HCT116 (cell line): ENCODE data around the gene TLE6. TPM values are rescaled to one million over a fixed set of nuclear protein-coding genes. Genes with fewer than 3 reads are reported as not detected.

ENCODE experiments used
- ATAC-seq: fragments of 200-7000 bp; cut with Tn5 transposase; 2 replicates; pipeline ENCODE4 v1.9.1; 2020; ENCODE audit warnings: mild to moderate bottlenecking, moderate library complexity
- Bru-seq: library from RNA; stranded (reverse); fragments of 400-500 nt; gene quantifications from one replicate; lab custom pipeline; 2021; lab: Mats Ljungman, UMichigan
- BruChase-seq, 2 experiments: library from RNA; stranded (reverse); fragments of 400-500 nt; gene quantifications; one replicate each; lab custom pipeline; 2021; lab: Mats Ljungman, UMichigan
- BruUV-seq: library from RNA; stranded (reverse); fragments of 400-500 nt; replicated peaks from 2 replicates; lab custom pipeline; 2021; lab: Mats Ljungman, UMichigan
- CTCF ChIA-PET: fragments of 300-600 bp; sonication (Branson Sonifier 250); formaldehyde crosslinking; loops from one replicate; lab custom pipeline; 2021; ENCODE audit warnings: antibody characterized with exemption; lab: Charles Lee
- POLR2A ChIA-PET: fragments of 300-600, 350-600 bp; sonication (Branson Sonifier 250); formaldehyde crosslinking; loops from one replicate; lab custom pipeline; 2021; ENCODE audit warnings: antibody characterized with exemption; lab: Charles Lee
- RAD21 ChIA-PET, 2 experiments: fragments of 300-600 bp; sonication (Branson Sonifier 250); formaldehyde crosslinking; loops; one replicate each; lab custom pipeline; 2023; ENCODE audit warnings: low total read pairs in 2 of 2; ENCODE audit not compliant: uncharacterized antibody in 2 of 2, unreplicated experiment in 2 of 2, low non-redundant PET in 1 of 2; lab: Charles Lee
- DNase-seq: peaks from one replicate; pipeline ENCODE4 v3.0.0-alpha.2; 2010; ENCODE audit warnings: low read depth, low spot score
- H2AFZ ChIP-seq: fragments of 200-600 bp; shearing (Covaris generic), sonication (generic); 2 replicates; pipeline ENCODE4 v1.6.1; 2017; ENCODE audit warnings: low read depth, mixed run types, mixed read lengths, antibody characterized with exemption, low read length; ENCODE audit not compliant: poor library complexity, severe bottlenecking
- H3K27ac ChIP-seq: 2 replicates; pipeline ENCODE4 v1.5.1; 2012; ENCODE audit warnings: low read depth, low read length
- H3K27me3 ChIP-seq: fragments of 200-600 bp; sonication (generic); 2 replicates; pipeline ENCODE4 v1.6.1; 2016; ENCODE audit warnings: mixed run types, low read length, mixed read lengths; ENCODE audit not compliant: insufficient read depth
- H3K36me3 ChIP-seq, 2 experiments: fragments of 200-500 bp in 1 of 2; fragments of 200-600 bp in 1 of 2; sonication (Bioruptor generic) in 1 of 2; sonication (generic) in 1 of 2; 2 replicates each; pipeline versions ENCODE4 v1.5.1 to v1.6.1; 2014 to 2016; ENCODE audit warnings: low read length in 2 of 2, inconsistent platforms in 1 of 2, mixed read lengths in 1 of 2, mixed run types in 1 of 2; ENCODE audit not compliant: insufficient read depth in 2 of 2, control insufficient read depth in 1 of 2
- H3K4me1 ChIP-seq, 2 experiments: fragments of 200-600 bp in 1 of 2; sonication (generic) in 1 of 2; 2 replicates each; pipeline versions ENCODE4 v1.5.1 to v1.6.1; 2012 to 2017; ENCODE audit warnings: low read length in 2 of 2, inconsistent platforms in 1 of 2, mild to moderate bottlenecking in 1 of 2, mixed read lengths in 1 of 2, mixed run types in 1 of 2, moderate library complexity in 1 of 2; ENCODE audit not compliant: insufficient read depth in 2 of 2, control insufficient read depth in 1 of 2
- H3K4me2 ChIP-seq: fragments of 200-600 bp; sonication (generic); 2 replicates; pipeline ENCODE4 v1.6.1; 2017; ENCODE audit warnings: mixed run types, low read length, mixed read lengths
- H3K4me3 ChIP-seq, 2 experiments: fragments of 200-600 bp in 1 of 2; sonication (generic) in 1 of 2; replicated peaks in 1 of 2; 2 replicates each; pipeline ENCODE4 v1.5.1; 2011 to 2016; ENCODE audit warnings: low read length in 2 of 2, control low read depth in 1 of 2, low read depth in 1 of 2, mild to moderate bottlenecking in 1 of 2, mixed read lengths in 1 of 2, mixed run types in 1 of 2
- H3K79me2 ChIP-seq: fragments of 200-600 bp; sonication (generic); 2 replicates; pipeline ENCODE4 v1.6.1; 2017; ENCODE audit warnings: mild to moderate bottlenecking, mixed run types, low read length, moderate library complexity, mixed read lengths; ENCODE audit not compliant: insufficient read depth
- H3K9ac ChIP-seq: fragments of 200-600 bp; sonication (generic); 2 replicates; pipeline ENCODE4 v1.6.1; 2016; ENCODE audit warnings: low read length, mixed read lengths
- H3K9me2 ChIP-seq: fragments of 200-600 bp; sonication (generic), shearing (Covaris generic); 2 replicates; pipeline ENCODE4 v1.6.1; 2017; ENCODE audit warnings: mixed run types, mild to moderate bottlenecking, moderate library complexity; ENCODE audit not compliant: insufficient read depth
- H3K9me3 ChIP-seq, 2 experiments: fragments of 200-500 bp in 1 of 2; fragments of 200-600 bp in 1 of 2; sonication (Bioruptor generic) in 1 of 2; sonication (generic) in 1 of 2; 2 replicates each; pipeline ENCODE4 v1.6.1; 2014 to 2017; ENCODE audit warnings: low read length in 2 of 2, mixed read lengths in 2 of 2, inconsistent platforms in 1 of 2, low read depth in 1 of 2, mild to moderate bottlenecking in 1 of 2, mixed run types in 1 of 2, moderate library complexity in 1 of 2; ENCODE audit not compliant: control insufficient read depth in 1 of 2, insufficient read depth in 1 of 2
- H4K20me1 ChIP-seq: fragments of 200-600 bp; sonication (generic), shearing (Covaris generic); 2 replicates; pipeline ENCODE4 v1.6.1; 2017; ENCODE audit warnings: mixed run types, mild to moderate bottlenecking, moderate library complexity; ENCODE audit not compliant: insufficient read depth
- CBX3 ChIP-seq: IDR thresholded peaks from 2 replicates; pipeline ENCODE4 v1.6.1; 2012; ENCODE audit warnings: low read depth
- CEBPB ChIP-seq: IDR thresholded peaks from 2 replicates; pipeline ENCODE4 v1.6.1; 2012; ENCODE audit warnings: low read depth
- ELF1 ChIP-seq: IDR thresholded peaks from 2 replicates; pipeline ENCODE4 v1.6.1; 2012; ENCODE audit warnings: low read depth, borderline replicate concordance
- EZH2phosphoT487 ChIP-seq: fragments of 200-600 bp; IDR thresholded peaks from 2 replicates; pipeline ENCODE4 v1.6.1; 2018; ENCODE audit warnings: antibody characterized with exemption, borderline replicate concordance
- FOSL1 ChIP-seq: IDR thresholded peaks from 2 replicates; pipeline ENCODE4 v1.6.1; 2012; ENCODE audit warnings: low read depth
- JUND ChIP-seq: IDR thresholded peaks from 2 replicates; pipeline ENCODE4 v1.6.1; 2012
- POLR2AphosphoS5 ChIP-seq: IDR thresholded peaks from 2 replicates; pipeline ENCODE4 v1.6.1; 2011; ENCODE audit warnings: mild to moderate bottlenecking, low read depth, low read length, moderate library complexity
- RAD21 ChIP-seq: IDR thresholded peaks from 2 replicates; pipeline ENCODE4 v1.6.1; 2012; ENCODE audit warnings: low read depth, mild to moderate bottlenecking
- SP1 ChIP-seq: IDR thresholded peaks from 2 replicates; pipeline ENCODE4 v1.6.1; 2012; ENCODE audit warnings: low read depth
- SRF ChIP-seq: IDR thresholded peaks from 2 replicates; pipeline ENCODE4 v1.6.1; 2012; ENCODE audit warnings: low read depth
- TCF7L2 ChIP-seq: IDR thresholded peaks from 2 replicates; pipeline ENCODE4 v1.7.0; 2011; ENCODE audit warnings: borderline replicate concordance, inconsistent platforms; ENCODE audit not compliant: insufficient read depth, insufficient read length; ENCODE audit errors: extremely low read depth
- ZFX ChIP-seq: fragments of 450-650 bp; IDR thresholded peaks from 2 replicates; pipeline ENCODE4 v1.6.1; 2017
- ZNF274 ChIP-seq: fragments of 200-500 bp; sonication (Bioruptor generic); IDR thresholded peaks from 2 replicates; pipeline ENCODE4 v1.6.1; 2014; ENCODE audit warnings: mild to moderate bottlenecking, low read depth, low read length, inconsistent platforms
- intact Hi-C: fragments of 100-400 bp; cut with micrococcal nuclease; formaldehyde crosslinking; loops from 2 replicates; pipeline ENCODE4 v1.10.0; 2022
- long read RNA-seq: library from polyadenylated mRNA; unstranded; transcript quantifications from one replicate; pipeline ENCODE4 v2.0.0, GENCODE V29; 2021; ENCODE audit not compliant: unreplicated experiment
- polyA plus RNA-seq: library from polyadenylated mRNA; unstranded; fragments of >200 nt; gene quantifications from 2 replicates; pipeline ENCODE4 v1.2.1, GENCODE V29; 2012; ENCODE audit warnings: missing spikeins
- total RNA-seq: library from RNA; stranded (reverse); gene quantifications from one replicate; pipeline ENCODE4 v1.2.1, GENCODE V29; 2021; ENCODE audit not compliant: unreplicated experiment
- TF ChIP-seq, protein P1 (sequence below): IDR thresholded peaks from 2 replicates; pipeline ENCODE4 v1.6.1; 2012
- TF ChIP-seq, protein P2 (sequence below): IDR thresholded peaks from 2 replicates; pipeline ENCODE4 v1.6.1; 2012
- TF ChIP-seq, protein P3 (sequence below), 3 experiments: fragments of 200-600 bp in 1 of 3; sonication (generic) in 1 of 3; IDR thresholded peaks in 2 of 3; conservative IDR thresholded peaks in 1 of 3; 2 replicates each; pipeline ENCODE4 v1.5.1; 2012 to 2017; ENCODE audit warnings: low read depth in 2 of 3, low read length in 2 of 3, antibody characterized with exemption in 1 of 3, borderline replicate concordance in 1 of 3, control low read depth in 1 of 3, mild to moderate bottlenecking in 1 of 3, mixed read lengths in 1 of 3, mixed run types in 1 of 3, moderate library complexity in 1 of 3; ENCODE audit not compliant: insufficient read depth in 1 of 3
- TF ChIP-seq, protein P4 (sequence below): IDR thresholded peaks from 2 replicates; pipeline ENCODE4 v1.6.1; 2011; ENCODE audit warnings: mild to moderate bottlenecking, low read length, moderate library complexity; ENCODE audit not compliant: insufficient replicate concordance; ENCODE audit errors: extremely low read depth

Gene TLE6
- total RNA-seq (10.9 TPM), Bru-seq, nascent RNA (percentile 35 among the genes with signal in this experiment), BruChase-seq, experiment 1, labeled RNA remaining after a 6-hour chase (percentile 38 among the genes with signal in this experiment), BruChase-seq, experiment 2, labeled RNA remaining after a 2-hour chase (percentile 39 among the genes with signal in this experiment)
- polyA plus RNA-seq: 12.5 and 15.2 TPM in 2 replicates
- long read RNA-seq, partial matches to known transcripts: 0 of 2 reads
- long read RNA-seq, other reads (novel, unspliced or antisense): 1 of 2 reads

DNA sequence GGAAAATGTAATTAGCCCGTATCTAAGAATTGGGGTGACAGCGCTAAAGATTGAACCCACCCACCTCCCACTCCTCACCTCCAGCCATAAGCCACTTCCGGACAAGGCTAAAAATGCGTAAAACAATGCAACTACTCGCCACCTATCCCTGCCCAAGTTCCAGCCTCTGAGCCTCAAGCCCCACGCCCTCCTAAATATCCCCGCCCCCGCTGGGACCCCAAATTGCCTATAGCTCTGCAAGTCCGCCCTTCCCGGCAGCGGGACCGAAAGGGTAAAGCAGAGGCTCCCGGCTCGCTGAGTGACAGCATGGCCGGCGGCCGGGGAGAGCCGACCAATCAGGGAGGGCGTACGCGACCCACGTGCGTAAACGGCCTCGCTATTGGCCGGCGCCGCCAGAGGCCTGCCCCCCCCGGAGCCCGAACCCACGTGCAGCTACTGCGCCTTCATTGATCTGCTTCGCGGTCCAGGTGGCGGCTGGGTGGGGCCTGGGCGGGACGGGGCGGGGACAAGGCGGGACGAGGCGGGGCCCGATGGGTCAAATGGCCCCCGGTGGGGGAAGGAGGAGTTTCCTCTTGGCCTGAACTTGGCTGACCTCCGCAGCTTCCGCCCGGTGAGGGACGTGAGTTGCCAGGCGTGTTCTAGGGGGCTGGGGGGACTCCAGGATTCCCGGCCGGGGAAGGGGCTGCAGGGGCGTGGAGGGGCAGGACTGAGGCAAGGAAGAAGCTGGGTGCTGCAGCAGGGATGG, at the start of gene TLE6:
Gene TLE6 (plus strand): TSS at position 564 of the 745 bp plus-strand sequence. CDS start 670 bp downstream, outside the sequence.
- CTCF ChIA-PET: interaction anchor here (0.5 to 1.5 kb wide), 4 partner anchors 15 to 127 kb away, joined by 3 to 8 read pairs (median 4); no protein-coding TSS in a partner anchor
- RAD21 ChIA-PET: interaction anchor here in 1 of 2 experiments (0.7 to 1.1 kb wide), 4 partner anchors 27 to 828 kb away, joined by 3 to 5 read pairs (median 4); no protein-coding TSS in a partner anchor
- no peaks in the 10 kb centered on the region for H3K9me2 ChIP-seq
- no peaks in the 10 kb centered on the region for H4K20me1 ChIP-seq
- H3K27me3 ChIP-seq: no peaks in the 10 kb centered on the region
- intact Hi-C loops: no loop called here
- H3K27ac ChIP-seq: peak within 1 kb of the TSS; percentile 56
- peaks cover 13 to 22% of the 10 kb centered on the region in 2 experiments for H3K4me1 ChIP-seq
- no peaks in the 10 kb centered on the region for H3K9me3 ChIP-seq
- no peaks in the 10 kb centered on the region for H3K36me3 ChIP-seq
- DNase-seq: peak; percentile 91
- BruUV-seq: no TSS peak
- H3K79me2 ChIP-seq: no peaks in the 10 kb centered on the region
- H3K4me3 ChIP-seq: peak within 1 kb of the TSS; percentile 63 to 67
- ATAC-seq: peak; percentile 95
- H3K9ac ChIP-seq: peak within 1 kb of the TSS; percentile 58
- peak within 1 kb of the TSS; percentile 84 for H2AFZ ChIP-seq
- POLR2A ChIA-PET: interaction anchor here (0.5 to 1.9 kb wide), 5 partner anchors 13 to 299 kb away, joined by 3 to 7 read pairs (median 5); no protein-coding TSS in a partner anchor
- peak within 1 kb of the TSS; percentile 99 for H3K4me2 ChIP-seq
- TF ChIP-seq SRF: no peak
- no peak for TF ChIP-seq JUND
- TF ChIP-seq, protein P1, sequence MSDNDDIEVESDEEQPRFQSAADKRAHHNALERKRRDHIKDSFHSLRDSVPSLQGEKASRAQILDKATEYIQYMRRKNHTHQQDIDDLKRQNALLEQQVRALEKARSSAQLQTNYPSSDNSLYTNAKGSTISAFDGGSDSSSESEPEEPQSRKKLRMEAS: peak; percentile 96
- TF ChIP-seq ZFX: no peak
- TF ChIP-seq CEBPB: no peak
- TF ChIP-seq, protein P2, sequence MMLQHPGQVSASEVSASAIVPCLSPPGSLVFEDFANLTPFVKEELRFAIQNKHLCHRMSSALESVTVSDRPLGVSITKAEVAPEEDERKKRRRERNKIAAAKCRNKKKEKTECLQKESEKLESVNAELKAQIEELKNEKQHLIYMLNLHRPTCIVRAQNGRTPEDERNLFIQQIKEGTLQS: no peak
- peak; percentile 93 for TF ChIP-seq TCF7L2
- TF ChIP-seq EZH2phosphoT487: no peak
- TF ChIP-seq POLR2AphosphoS5: peak; percentile 49
- TF ChIP-seq CBX3: no peak
- TF ChIP-seq, protein P3, sequence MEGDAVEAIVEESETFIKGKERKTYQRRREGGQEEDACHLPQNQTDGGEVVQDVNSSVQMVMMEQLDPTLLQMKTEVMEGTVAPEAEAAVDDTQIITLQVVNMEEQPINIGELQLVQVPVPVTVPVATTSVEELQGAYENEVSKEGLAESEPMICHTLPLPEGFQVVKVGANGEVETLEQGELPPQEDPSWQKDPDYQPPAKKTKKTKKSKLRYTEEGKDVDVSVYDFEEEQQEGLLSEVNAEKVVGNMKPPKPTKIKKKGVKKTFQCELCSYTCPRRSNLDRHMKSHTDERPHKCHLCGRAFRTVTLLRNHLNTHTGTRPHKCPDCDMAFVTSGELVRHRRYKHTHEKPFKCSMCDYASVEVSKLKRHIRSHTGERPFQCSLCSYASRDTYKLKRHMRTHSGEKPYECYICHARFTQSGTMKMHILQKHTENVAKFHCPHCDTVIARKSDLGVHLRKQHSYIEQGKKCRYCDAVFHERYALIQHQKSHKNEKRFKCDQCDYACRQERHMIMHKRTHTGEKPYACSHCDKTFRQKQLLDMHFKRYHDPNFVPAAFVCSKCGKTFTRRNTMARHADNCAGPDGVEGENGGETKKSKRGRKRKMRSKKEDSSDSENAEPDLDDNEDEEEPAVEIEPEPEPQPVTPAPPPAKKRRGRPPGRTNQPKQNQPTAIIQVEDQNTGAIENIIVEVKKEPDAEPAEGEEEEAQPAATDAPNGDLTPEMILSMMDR (IDR thresholded peaks at IDR 0.05 in 2 of 3, conservative IDR thresholded peaks at IDR 0.05 in 1 of 3; ENCODE audit: borderline replicate concordance in 1 of 3, insufficient read depth in 1 of 3, low read depth in 2 of 3, low read length in 2 of 3): no peak
- TF ChIP-seq ELF1: no peak
- peak; percentile 94 for TF ChIP-seq SP1
- TF ChIP-seq, protein P4, sequence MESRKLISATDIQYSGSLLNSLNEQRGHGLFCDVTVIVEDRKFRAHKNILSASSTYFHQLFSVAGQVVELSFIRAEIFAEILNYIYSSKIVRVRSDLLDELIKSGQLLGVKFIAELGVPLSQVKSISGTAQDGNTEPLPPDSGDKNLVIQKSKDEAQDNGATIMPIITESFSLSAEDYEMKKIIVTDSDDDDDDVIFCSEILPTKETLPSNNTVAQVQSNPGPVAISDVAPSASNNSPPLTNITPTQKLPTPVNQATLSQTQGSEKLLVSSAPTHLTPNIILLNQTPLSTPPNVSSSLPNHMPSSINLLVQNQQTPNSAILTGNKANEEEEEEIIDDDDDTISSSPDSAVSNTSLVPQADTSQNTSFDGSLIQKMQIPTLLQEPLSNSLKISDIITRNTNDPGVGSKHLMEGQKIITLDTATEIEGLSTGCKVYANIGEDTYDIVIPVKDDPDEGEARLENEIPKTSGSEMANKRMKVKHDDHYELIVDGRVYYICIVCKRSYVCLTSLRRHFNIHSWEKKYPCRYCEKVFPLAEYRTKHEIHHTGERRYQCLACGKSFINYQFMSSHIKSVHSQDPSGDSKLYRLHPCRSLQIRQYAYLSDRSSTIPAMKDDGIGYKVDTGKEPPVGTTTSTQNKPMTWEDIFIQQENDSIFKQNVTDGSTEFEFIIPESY: no peak
- TF ChIP-seq FOSL1: no peak
- TF ChIP-seq ZNF274: no peak
- TF ChIP-seq RAD21: no peak
